Suprapubic skin (tissue), 4 donors: ENCODE results near the gene ZFP64. TPM values are rescaled to one million over a fixed set of nuclear protein-coding genes. Genes with fewer than 3 reads are reported as not detected.

Source experiments
- DNase-seq, 2 donors: peaks; one replicate each; pipeline ENCODE4 v3.0.0-alpha.2; 2019; ENCODE audit warnings: low spot score in 2 of 2
- H3K27ac ChIP-seq: fragments of 200-600 bp; sonication (generic); one replicate; pipeline ENCODE4 v1.5.1; 2019
- H3K27me3 ChIP-seq: fragments of 200-600 bp; sonication (generic); one replicate; pipeline ENCODE4 v1.5.1; 2019
- H3K36me3 ChIP-seq: fragments of 200-600 bp; sonication (generic); one replicate; pipeline ENCODE4 v1.5.1; 2019
- H3K4me1 ChIP-seq: fragments of 200-600 bp; sonication (generic); one replicate; pipeline ENCODE4 v1.5.1; 2019
- H3K4me3 ChIP-seq: fragments of 200-600 bp; sonication (generic); one replicate; pipeline ENCODE4 v1.5.1; 2019; ENCODE audit warnings: mild to moderate bottlenecking
- H3K9me3 ChIP-seq: fragments of 200-600 bp; sonication (generic); one replicate; pipeline ENCODE4 v1.5.1; 2019
- CTCF ChIP-seq, 2 donors: fragments of 200-600 bp in 1 of 2; fragments of 450-650 bp in 1 of 2; sonication (generic) in 1 of 2; IDR thresholded peaks; one replicate each; pipeline ENCODE4 v1.5.1; 2016 to 2019; ENCODE audit warnings: antibody characterized with exemption in 2 of 2, mild to moderate bottlenecking in 1 of 2, moderate library complexity in 1 of 2
- EP300 ChIP-seq: sonication (generic); formaldehyde crosslinking; IDR thresholded peaks from one replicate; pipeline ENCODE4 v1.6.1; 2017; ENCODE audit warnings: antibody characterized with exemption
- POLR2A ChIP-seq, 2 donors: fragments of 450-650 bp; IDR thresholded peaks; one replicate each; pipeline ENCODE4 v1.6.1; 2017; ENCODE audit warnings: antibody characterized with exemption in 2 of 2, mild to moderate bottlenecking in 2 of 2, moderate library complexity in 2 of 2
- POLR2AphosphoS5 ChIP-seq, 3 donors: sonication (generic); formaldehyde crosslinking; IDR thresholded peaks; one replicate each; pipeline ENCODE4 v1.6.1; 2017; ENCODE audit warnings: antibody characterized with exemption in 3 of 3
- whole genome bisulfite sequencing: methylation state at CpG from one replicate; pipeline ENCODE4 v1.1.5; 2018; 5-methylcytosine and 5-hydroxymethylcytosine counted together
- total RNA-seq, 4 donors: library from RNA; depleted of rRNA; stranded (reverse); fragments of >200 nt; gene quantifications; one replicate each; pipeline ENCODE4 v1.1.0, GENCODE V29; 2016

Gene ZFP64
- total RNA-seq, 4 donors from 2014 or later = 25.1 to 33.8 (median 28.2) TPM

GRCh38 chr20:52160621-52161204 is 30.9 kb downstream of the ZFP64 start:
- TF ChIP-seq EP300 = no peak
- TF ChIP-seq CTCF (IDR thresholded peaks at IDR 0.05) = no peak
- TF ChIP-seq POLR2AphosphoS5 (IDR thresholded peaks at IDR 0.05) = no peak
- TF ChIP-seq POLR2A (IDR thresholded peaks at IDR 0.05) = no peak
- Histone ChIP-seq H3K27me3 (no peaks in the 10 kb centered on the region), H3K9me3 (no peaks in the 10 kb centered on the region), H3K4me1 (no peaks in the 10 kb centered on the region), H3K27ac (no peak overlapping the region), H3K4me3 (no peak overlapping the region), H3K36me3 (peaks cover 81% of the 10 kb centered on the region)
- 95% methylated on average over 9 of the region's 9 CpGs for WGBS
- no peak for DNase-seq

- WGBS = 95% methylated on average over 18 of the region's 18 CpGs
- Histone ChIP-seq H3K4me3 (no peak overlapping the region), H3K27ac (no peak overlapping the region), H3K9me3 (no peaks in the 10 kb centered on the region), H3K36me3 (peaks cover 75% of the 10 kb centered on the region), H3K27me3 (no peaks in the 10 kb centered on the region), H3K4me1 (no peaks in the 10 kb centered on the region)
- TF ChIP-seq POLR2AphosphoS5 (IDR thresholded peaks at IDR 0.05) = no peak
- no peak for TF ChIP-seq POLR2A (IDR thresholded peaks at IDR 0.05)
- no peak for TF ChIP-seq EP300
- TF ChIP-seq CTCF (IDR thresholded peaks at IDR 0.05) = no peak
- no peak for DNase-seq
Observed at GRCh38 chr20:52160049-52160570, 31.5 kb downstream of the ZFP64 start.

- no peak for DNase-seq
- Histone ChIP-seq H3K27me3 (no peaks in the 10 kb centered on the region), H3K4me1 (no peaks in the 10 kb centered on the region), H3K4me3 (no peak overlapping the region), H3K27ac (no peak overlapping the region), H3K36me3 (peaks cover 47% of the 10 kb centered on the region), H3K9me3 (no peaks in the 10 kb centered on the region)
- TF ChIP-seq POLR2AphosphoS5 (IDR thresholded peaks at IDR 0.05) (no peak), EP300 (no peak)
- WGBS = 59% methylated on average over 1 of the region's 1 CpG
Observed at GRCh38 chr20:52154575-52154974, 37.0 kb downstream of the ZFP64 start.

- Histone ChIP-seq H3K9me3 (no peaks in the 10 kb centered on the region), H3K4me3 (no peak overlapping the region), H3K36me3 (peaks cover 40% of the 10 kb centered on the region), H3K27ac (no peak overlapping the region), H3K27me3 (no peaks in the 10 kb centered on the region), H3K4me1 (no peaks in the 10 kb centered on the region)
- TF ChIP-seq CTCF (IDR thresholded peaks at IDR 0.05) (no peak), EP300 (no peak)
- 86% methylated on average over 7 of the region's 7 CpGs for WGBS
- DNase-seq = no peak
Observed at GRCh38 chr20:52153896-52154295, 37.7 kb downstream of the ZFP64 start.

GRCh38 chr20:52152921-52153320 is 38.7 kb downstream of the ZFP64 start:
- Histone ChIP-seq H3K9me3 (no peaks in the 10 kb centered on the region), H3K4me3 (no peak overlapping the region), H3K27ac (no peak overlapping the region), H3K36me3 (peaks cover 31% of the 10 kb centered on the region), H3K27me3 (no peaks in the 10 kb centered on the region), H3K4me1 (no peaks in the 10 kb centered on the region)
- 97% methylated on average over 9 of the region's 19 CpGs for WGBS
- TF ChIP-seq POLR2A (IDR thresholded peaks at IDR 0.05) (no peak), CTCF (IDR thresholded peaks at IDR 0.05) (no peak), EP300 (no peak), POLR2AphosphoS5 (IDR thresholded peaks at IDR 0.05) (no peak)
- no peak for DNase-seq

- Histone ChIP-seq H3K4me3 (no peak overlapping the region), H3K36me3 (peaks cover 26% of the 10 kb centered on the region), H3K27me3 (no peaks in the 10 kb centered on the region), H3K4me1 (no peaks in the 10 kb centered on the region), H3K9me3 (no peaks in the 10 kb centered on the region), H3K27ac (no peak overlapping the region)
- TF ChIP-seq POLR2AphosphoS5 (IDR thresholded peaks at IDR 0.05) (no peak), POLR2A (IDR thresholded peaks at IDR 0.05) (no peak), CTCF (IDR thresholded peaks at IDR 0.05) (no peak), EP300 (no peak)
- no peak for DNase-seq
- 91% methylated on average over 14 of the region's 26 CpGs for WGBS
Observed at GRCh38 chr20:52152416-52152815, 39.2 kb downstream of the ZFP64 start.
